ENCODE data around the gene RIC1. TPM values are rescaled to one million over a fixed set of nuclear protein-coding genes. Genes with fewer than 3 reads are reported as not detected.

RIC1 gene
- total RNA-seq, 1 experiment from 2014 or later: 86.8 TPM

- no peaks in the 10 kb centered on the region for H3K27me3 ChIP-seq (ENCODE audit: low read length)
- H3K4me3 ChIP-seq (ENCODE audit: low read length): no peak overlapping the region
- peaks cover 100% of the 10 kb centered on the region for H3K79me2 ChIP-seq (ENCODE audit: low read length)
- H2AFZ ChIP-seq (ENCODE audit: low read length): no peak overlapping the region
- H3K27ac ChIP-seq (ENCODE audit: low read length): no peak overlapping the region
- DNase-seq: no peak
- H3K4me2 ChIP-seq (ENCODE audit: low read depth, low read length, poor library complexity, severe bottlenecking): no peak overlapping the region
- H4K20me1 ChIP-seq (ENCODE audit: insufficient read depth, low read depth, low read length): no peaks in the 10 kb centered on the region
- H3K9me3 ChIP-seq (ENCODE audit: low read length): peaks cover 19% of the 10 kb centered on the region
- no peaks in the 10 kb centered on the region for H3K4me1 ChIP-seq (ENCODE audit: low read length)
- H3K36me3 ChIP-seq (ENCODE audit: insufficient read depth, low read length): peaks cover 50% of the 10 kb centered on the region
- H3K9me2 ChIP-seq (replicated peaks; ENCODE audit: insufficient read depth, low read length): no peaks in the 10 kb centered on the region
- H3K9ac ChIP-seq (ENCODE audit: low read length): no peak overlapping the region
These were observed 10.9 kb downstream of the RIC1 start for GRCh38 chr9:5639816-5640215.

GRCh38 chr9:5642170-5642569 is 13.3 kb downstream of the RIC1 start:
- Histone ChIP-seq H3K36me3 (ENCODE audit: insufficient read depth, low read length) (peaks cover 42% of the 10 kb centered on the region; the same call in 1 of the 2 replicates), H3K4me2 (ENCODE audit: low read depth, low read length, poor library complexity, severe bottlenecking) (no peak overlapping the region), H3K9me3 (ENCODE audit: low read length) (peaks cover 27% of the 10 kb centered on the region), H3K27me3 (ENCODE audit: low read length) (no peaks in the 10 kb centered on the region), H3K4me3 (ENCODE audit: low read length) (no peak overlapping the region), H3K79me2 (ENCODE audit: low read length) (peaks cover 100% of the 10 kb centered on the region), H3K9me2 (replicated peaks; ENCODE audit: insufficient read depth, low read length) (no peaks in the 10 kb centered on the region), H3K27ac (ENCODE audit: low read length) (no peak overlapping the region), H3K9ac (ENCODE audit: low read length) (no peak overlapping the region), H4K20me1 (ENCODE audit: insufficient read depth, low read depth, low read length) (no peaks in the 10 kb centered on the region), H3K4me1 (ENCODE audit: low read length) (no peaks in the 10 kb centered on the region), H2AFZ (ENCODE audit: low read length) (no peak overlapping the region)
- DNase-seq: no peak

- no peak overlapping the region for H3K4me2 ChIP-seq (ENCODE audit: low read depth, low read length, poor library complexity, severe bottlenecking)
- no peak overlapping the region for H3K27ac ChIP-seq (ENCODE audit: low read length)
- no peak overlapping the region for H2AFZ ChIP-seq (ENCODE audit: low read length)
- peaks cover 99% of the 10 kb centered on the region for H3K79me2 ChIP-seq (ENCODE audit: low read length)
- H3K4me3 ChIP-seq (ENCODE audit: low read length): no peak overlapping the region
- peaks cover 44% of the 10 kb centered on the region; the same call in 1 of the 2 replicates for H3K36me3 ChIP-seq (ENCODE audit: insufficient read depth, low read length)
- H3K27me3 ChIP-seq (ENCODE audit: low read length): no peaks in the 10 kb centered on the region
- H3K9me3 ChIP-seq (ENCODE audit: low read length): peaks cover 32% of the 10 kb centered on the region
- H4K20me1 ChIP-seq (ENCODE audit: insufficient read depth, low read depth, low read length): no peaks in the 10 kb centered on the region
- no peak for DNase-seq
- no peak overlapping the region for H3K9ac ChIP-seq (ENCODE audit: low read length)
- H3K4me1 ChIP-seq (ENCODE audit: low read length): no peaks in the 10 kb centered on the region
- no peaks in the 10 kb centered on the region for H3K9me2 ChIP-seq (replicated peaks; ENCODE audit: insufficient read depth, low read length)
These were observed 14.2 kb downstream of the RIC1 start for GRCh38 chr9:5643005-5643624.

- DNase-seq: no peak
- Histone ChIP-seq H3K79me2 (ENCODE audit: low read length) (peaks cover 99% of the 10 kb centered on the region), H3K9me3 (ENCODE audit: low read length) (peaks cover 40% of the 10 kb centered on the region), H3K36me3 (ENCODE audit: insufficient read depth, low read length) (peaks cover 39% of the 10 kb centered on the region; the same call in 1 of the 2 replicates), H3K4me1 (ENCODE audit: low read length) (no peaks in the 10 kb centered on the region), H3K4me3 (ENCODE audit: low read length) (no peak overlapping the region), H3K9ac (ENCODE audit: low read length) (no peak overlapping the region), H2AFZ (ENCODE audit: low read length) (no peak overlapping the region), H3K27me3 (ENCODE audit: low read length) (no peaks in the 10 kb centered on the region), H3K27ac (ENCODE audit: low read length) (no peak overlapping the region), H3K9me2 (replicated peaks; ENCODE audit: insufficient read depth, low read length) (no peaks in the 10 kb centered on the region), H3K4me2 (ENCODE audit: low read depth, low read length, poor library complexity, severe bottlenecking) (no peak overlapping the region), H4K20me1 (ENCODE audit: insufficient read depth, low read depth, low read length) (no peaks in the 10 kb centered on the region; the same call in 1 of the 2 replicates)
These were observed 15.6 kb downstream of the RIC1 start for GRCh38 chr9:5644501-5644900.

- Histone ChIP-seq H3K9me3 (ENCODE audit: low read length) (peaks cover 43% of the 10 kb centered on the region), H3K27me3 (ENCODE audit: low read length) (no peaks in the 10 kb centered on the region), H3K9ac (ENCODE audit: low read length) (no peak overlapping the region), H4K20me1 (ENCODE audit: insufficient read depth, low read depth, low read length) (no peaks in the 10 kb centered on the region; the same call in 1 of the 2 replicates), H3K36me3 (ENCODE audit: insufficient read depth, low read length) (peaks cover 29% of the 10 kb centered on the region; the same call in 1 of the 2 replicates), H3K79me2 (ENCODE audit: low read length) (peaks cover 99% of the 10 kb centered on the region), H3K4me1 (ENCODE audit: low read length) (no peaks in the 10 kb centered on the region), H3K4me2 (ENCODE audit: low read depth, low read length, poor library complexity, severe bottlenecking) (no peak overlapping the region), H3K9me2 (replicated peaks; ENCODE audit: insufficient read depth, low read length) (no peaks in the 10 kb centered on the region), H3K27ac (ENCODE audit: low read length) (no peak overlapping the region), H3K4me3 (ENCODE audit: low read length) (no peak overlapping the region), H2AFZ (ENCODE audit: low read length) (no peak overlapping the region)
- no peak for DNase-seq
These were observed 17.2 kb downstream of the RIC1 start for GRCh38 chr9:5646116-5646515.

- Histone ChIP-seq H3K4me1 (ENCODE audit: low read length) (no peaks in the 10 kb centered on the region), H3K27ac (ENCODE audit: low read length) (no peak overlapping the region), H3K9me2 (replicated peaks; ENCODE audit: insufficient read depth, low read length) (no peaks in the 10 kb centered on the region), H3K27me3 (ENCODE audit: low read length) (no peaks in the 10 kb centered on the region), H3K9me3 (ENCODE audit: low read length) (peaks cover 34% of the 10 kb centered on the region), H2AFZ (ENCODE audit: low read length) (no peak overlapping the region), H3K4me3 (ENCODE audit: low read length) (no peak overlapping the region), H3K9ac (ENCODE audit: low read length) (no peak overlapping the region), H3K79me2 (ENCODE audit: low read length) (peaks cover 99% of the 10 kb centered on the region), H3K4me2 (ENCODE audit: low read depth, low read length, poor library complexity, severe bottlenecking) (no peak overlapping the region), H3K36me3 (ENCODE audit: insufficient read depth, low read length) (peaks cover 36% of the 10 kb centered on the region), H4K20me1 (ENCODE audit: insufficient read depth, low read depth, low read length) (no peaks in the 10 kb centered on the region; the same call in 1 of the 2 replicates)
- no peak for DNase-seq
These were observed 21.6 kb downstream of the RIC1 start for GRCh38 chr9:5650356-5651105.

GRCh38 chr9:5651246-5651645 is 22.3 kb downstream of the RIC1 start:
- Histone ChIP-seq H3K79me2 (ENCODE audit: low read length) (peaks cover 99% of the 10 kb centered on the region), H2AFZ (ENCODE audit: low read length) (no peak overlapping the region), H4K20me1 (ENCODE audit: insufficient read depth, low read depth, low read length) (no peaks in the 10 kb centered on the region; the same call in 1 of the 2 replicates), H3K36me3 (ENCODE audit: insufficient read depth, low read length) (peaks cover 29% of the 10 kb centered on the region), H3K4me1 (ENCODE audit: low read length) (no peaks in the 10 kb centered on the region), H3K9me3 (ENCODE audit: low read length) (peaks cover 30% of the 10 kb centered on the region), H3K9me2 (replicated peaks; ENCODE audit: insufficient read depth, low read length) (no peaks in the 10 kb centered on the region), H3K4me3 (ENCODE audit: low read length) (no peak overlapping the region), H3K4me2 (ENCODE audit: low read depth, low read length, poor library complexity, severe bottlenecking) (no peak overlapping the region), H3K27me3 (ENCODE audit: low read length) (no peaks in the 10 kb centered on the region), H3K9ac (ENCODE audit: low read length) (no peak overlapping the region), H3K27ac (ENCODE audit: low read length) (no peak overlapping the region)
- DNase-seq: no peak

GRCh38 chr9:5652821-5653220 is 23.9 kb downstream of the RIC1 start:
- no peak overlapping the region for H3K9ac ChIP-seq (ENCODE audit: low read length)
- H3K4me2 ChIP-seq (ENCODE audit: low read depth, low read length, poor library complexity, severe bottlenecking): no peak overlapping the region
- no peak for DNase-seq
- peaks cover 37% of the 10 kb centered on the region for H3K36me3 ChIP-seq (ENCODE audit: insufficient read depth, low read length)
- H3K9me3 ChIP-seq (ENCODE audit: low read length): peaks cover 22% of the 10 kb centered on the region
- H2AFZ ChIP-seq (ENCODE audit: low read length): no peak overlapping the region
- no peaks in the 10 kb centered on the region for H3K9me2 ChIP-seq (replicated peaks; ENCODE audit: insufficient read depth, low read length)
- H3K27me3 ChIP-seq (ENCODE audit: low read length): no peaks in the 10 kb centered on the region
- H3K4me1 ChIP-seq (ENCODE audit: low read length): no peaks in the 10 kb centered on the region
- H4K20me1 ChIP-seq (ENCODE audit: insufficient read depth, low read depth, low read length): no peaks in the 10 kb centered on the region; the same call in 1 of the 2 replicates
- H3K4me3 ChIP-seq (ENCODE audit: low read length): no peak overlapping the region
- H3K27ac ChIP-seq (ENCODE audit: low read length): no peak overlapping the region
- H3K79me2 ChIP-seq (ENCODE audit: low read length): peaks cover 99% of the 10 kb centered on the region
